Measurements from ENCODE around the gene PRR3. TPM values are rescaled to one million over a fixed set of nuclear protein-coding genes. Genes with fewer than 3 reads are reported as not detected.

Gene PRR3
- total RNA-seq, 4 donors from 2014 or later: 0.75 to 1.6 (median 1.3) TPM

DNA sequence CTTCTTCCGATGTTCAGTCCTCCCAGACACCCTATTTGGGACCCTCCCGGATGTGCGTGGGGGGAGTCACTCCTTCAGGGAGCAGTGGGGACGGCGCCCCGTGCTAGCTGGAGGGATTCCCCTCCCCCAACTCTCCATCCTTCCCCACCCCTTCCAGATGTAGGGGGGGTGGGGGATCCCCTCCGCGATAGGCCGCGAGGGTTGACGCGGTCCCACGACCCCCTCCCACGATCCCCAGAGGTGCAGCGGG lies 1.4 kb upstream of the PRR3 start:
- Histone ChIP-seq H3K36me3 (peaks cover 3 to 26% of the 10 kb centered on the region in 2 donors), H3K4me3 (peak overlapping the region; percentile 87 to 99 (median 96)), H3K27me3 (no peaks in the 10 kb centered on the region), H3K4me1 (peaks cover 11 to 18% of the 10 kb centered on the region in 2 donors), H3K27ac (peak overlapping the region; percentile 91 to 99 (median 95)), H3K9me3 (no peaks in the 10 kb centered on the region)
- DNase-seq (no peak), ATAC-seq (peak in 1 of 2 donors; percentile 3)
- TF ChIP-seq CTCF (IDR thresholded peaks at IDR 0.05 in 4 of 5, conservative IDR thresholded peaks at IDR 0.05 in 1 of 5) (no peak), POLR2A (IDR thresholded peaks at IDR 0.05) (no peak)
- in situ Hi-C loops (cut with MboI; ENCODE audit: low sequenced_read_pairs in 4 of 4): no loop called here
- intact Hi-C loops (cut with DNase I; ENCODE audit: low total_unique reads): loop anchor here (1.0 to 10.0 kb wide), 3 partner anchors 16 to 1399 kb away; partner anchors contain the start of genes ABCF1, MRPS18B, NELFE and PPP1R10

GRCh38 chr6:30556066-30556905 lies 809 bp upstream of the PRR3 start, which contains the start of gene GNL1:
Gene GNL1 (minus strand): TSS chr6:30556489. CDS start chr6:30556203, 286 bp downstream.
- Histone ChIP-seq H3K4me3 (peak within 1 kb of the TSS; percentile 87 to 99 (median 96)), H3K27me3 (no peaks in the 10 kb centered on the region), H3K36me3 (peaks cover 3 to 21% of the 10 kb centered on the region in 2 donors), H3K4me1 (peaks cover 11 to 18% of the 10 kb centered on the region in 2 donors), H3K27ac (peak within 1 kb of the TSS; percentile 91 to 99 (median 95)), H3K9me3 (no peaks in the 10 kb centered on the region)
- intact Hi-C loops (cut with DNase I; ENCODE audit: low total_unique reads) (loop anchor here (1.0 to 10.0 kb wide), 3 partner anchors 15 to 1399 kb away; partner anchors contain the start of genes ABCF1, MRPS18B, NELFE and PPP1R10), in situ Hi-C loops (cut with MboI; ENCODE audit: low sequenced_read_pairs in 4 of 4) (no loop called here)
- DNase-seq (peak; percentile 80 to 92), ATAC-seq (peak; percentile 77 to 79)
- peak; percentile 34 to 38 for TF ChIP-seq POLR2A (IDR thresholded peaks at IDR 0.05)
- peak in 1 of 5 experiments; percentile 15 for TF ChIP-seq CTCF (IDR thresholded peaks at IDR 0.05 in 4 of 5, conservative IDR thresholded peaks at IDR 0.05 in 1 of 5)

- intact Hi-C loops (cut with DNase I; ENCODE audit: low total_unique reads) (loop anchor here (10.0 kb wide), 1 partner anchor 1397 kb away; the partner anchor contains the start of genes NELFE and SKIC2), in situ Hi-C loops (cut with MboI; ENCODE audit: low sequenced_read_pairs in 4 of 4) (no loop called here)
- Histone ChIP-seq H3K4me3 (peak overlapping the region; percentile 87 to 99 (median 96)), H3K36me3 (peaks cover 0 to 17% of the 10 kb centered on the region in 2 donors), H3K27ac (peak overlapping the region; percentile 91 to 99 (median 95)), H3K9me3 (no peaks in the 10 kb centered on the region), H3K4me1 (peaks cover 11 to 18% of the 10 kb centered on the region in 2 donors), H3K27me3 (no peaks in the 10 kb centered on the region)
- no peak for DNase-seq
- no peak for ATAC-seq
- TF ChIP-seq POLR2A (IDR thresholded peaks at IDR 0.05): no peak
These were observed 537 bp downstream of the PRR3 start for GRCh38 chr6:30557683-30557981.

DNA sequence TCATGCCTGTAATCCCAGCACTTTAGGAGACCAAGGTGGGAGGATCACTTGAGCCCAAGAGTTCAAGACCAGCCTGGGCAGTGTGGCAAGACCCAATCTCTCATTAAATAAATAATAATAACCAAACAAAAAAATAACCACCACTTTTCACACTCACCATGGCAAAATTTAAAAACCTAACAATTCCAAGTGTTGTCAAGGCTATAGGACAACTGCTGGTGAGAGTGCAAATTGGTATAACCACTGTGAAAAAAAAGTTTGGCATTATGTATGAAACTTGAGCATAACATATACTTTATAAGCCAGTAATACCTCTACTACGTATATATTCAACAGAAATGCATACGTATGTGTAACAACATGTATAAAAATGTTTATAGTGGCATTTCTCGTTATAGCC lies 3.8 kb downstream of the PRR3 start:
- Histone ChIP-seq H3K27ac (no peak overlapping the region), H3K9me3 (no peaks in the 10 kb centered on the region), H3K4me1 (peaks cover 8 to 12% of the 10 kb centered on the region in 2 donors), H3K4me3 (no peak overlapping the region), H3K36me3 (peaks cover 0 to 12% of the 10 kb centered on the region in 2 donors), H3K27me3 (no peaks in the 10 kb centered on the region)
- intact Hi-C loops (cut with DNase I; ENCODE audit: low total_unique reads) (no loop called here), in situ Hi-C loops (cut with MboI; ENCODE audit: low sequenced_read_pairs in 4 of 4) (no loop called here)
- ATAC-seq (no peak), DNase-seq (no peak)
- TF ChIP-seq CTCF (IDR thresholded peaks at IDR 0.05 in 4 of 5, conservative IDR thresholded peaks at IDR 0.05 in 1 of 5): no peak
- TF ChIP-seq POLR2A (IDR thresholded peaks at IDR 0.05): no peak

Measured in gastrocnemius medialis (tissue), 4 donors.